ENCODE measurements around the gene VTI1A. TPM values are rescaled to one million over a fixed set of nuclear protein-coding genes. Genes with fewer than 3 reads are reported as not detected.
"Not testable (repeated sequence)": the region's sequence is repeated elsewhere in the genome, so short reads cannot be mapped to it uniquely, and the experiment has no call there.

The VTI1A gene
- total RNA-seq, 1 experiment from 2014 or later = 39.0 TPM

- DNase-seq (ENCODE audit: low read depth) = no peak
Measured at GRCh38 chr10:112588225-112588990, 141.4 kb downstream of the VTI1A start.

- DNase-seq (ENCODE audit: low read depth) = no peak
Measured at GRCh38 chr10:112589081-112589480, 142.1 kb downstream of the VTI1A start.

GRCh38 chr10:112590786-112591185 lies 143.8 kb downstream of the VTI1A start:
- not testable (repeated sequence) for DNase-seq (ENCODE audit: low read depth)

DNA sequence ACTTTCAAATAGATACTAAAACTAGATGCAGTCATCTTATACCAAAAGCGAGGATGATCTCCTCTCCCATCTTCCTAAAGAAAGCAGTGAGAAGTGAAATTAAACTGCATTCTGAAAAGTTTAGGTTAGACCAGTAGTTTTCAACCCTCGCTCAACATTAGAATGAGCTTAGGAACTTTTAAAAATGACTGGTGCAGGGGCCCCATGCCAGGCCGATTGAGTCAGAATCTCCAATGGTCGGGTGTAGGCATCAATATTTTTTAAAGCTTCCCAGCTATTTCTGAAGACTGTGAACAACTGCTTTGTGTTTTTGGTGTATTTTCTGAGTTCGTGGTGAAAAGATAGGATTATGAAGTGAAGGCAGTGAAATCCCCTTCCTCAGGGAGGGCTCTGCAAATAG lies 146.0 kb downstream of the VTI1A start:
- no peak for DNase-seq (ENCODE audit: low read depth)

GRCh38 chr10:112601214-112602090 lies 154.4 kb downstream of the VTI1A start:
- no peak for DNase-seq (ENCODE audit: low read depth)

GRCh38 chr10:112603062-112603461 lies 156.0 kb downstream of the VTI1A start:
- no peak for DNase-seq (ENCODE audit: low read depth)

DNA sequence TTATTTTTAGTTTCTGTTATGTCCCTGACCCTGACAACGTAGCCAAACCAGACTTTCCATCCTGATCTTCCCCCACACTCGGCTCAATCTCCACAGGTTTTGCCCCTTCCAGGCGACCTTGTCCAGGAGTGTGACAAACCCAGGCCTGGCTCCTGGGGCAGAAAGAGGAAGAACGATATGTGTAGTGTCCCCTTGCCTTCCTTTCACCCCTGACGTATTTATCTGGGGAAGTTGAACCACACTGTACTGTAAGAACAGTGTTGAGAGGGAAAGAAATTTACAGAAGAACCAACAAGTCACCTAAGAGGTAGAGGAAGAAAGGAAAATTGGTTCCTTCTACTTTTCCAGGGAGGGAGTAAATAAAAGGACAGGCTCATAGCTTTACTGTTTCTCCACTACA lies 158.0 kb downstream of the VTI1A start:
- no peak for DNase-seq (ENCODE audit: low read depth)

DNA sequence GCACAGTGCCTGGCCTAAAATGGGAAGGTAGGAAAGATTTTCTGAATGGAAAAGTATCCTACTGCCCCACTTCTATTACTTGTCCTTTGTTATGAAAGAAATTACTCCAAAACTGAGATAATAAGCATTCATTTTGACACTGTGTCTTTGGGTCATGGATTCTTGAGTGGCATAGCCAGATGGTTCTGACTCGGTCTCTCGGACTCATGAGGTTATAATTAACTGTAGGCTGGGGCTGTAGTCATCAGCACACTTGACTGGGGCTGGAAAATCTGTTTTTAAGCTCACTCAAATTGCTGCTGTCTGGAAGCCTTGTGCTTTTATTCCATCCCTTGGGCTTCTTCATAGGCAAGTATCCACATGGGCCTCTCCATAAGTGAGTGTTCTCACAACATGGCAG lies 160.5 kb downstream of the VTI1A start:
- DNase-seq (ENCODE audit: low read depth) = no peak

DNA sequence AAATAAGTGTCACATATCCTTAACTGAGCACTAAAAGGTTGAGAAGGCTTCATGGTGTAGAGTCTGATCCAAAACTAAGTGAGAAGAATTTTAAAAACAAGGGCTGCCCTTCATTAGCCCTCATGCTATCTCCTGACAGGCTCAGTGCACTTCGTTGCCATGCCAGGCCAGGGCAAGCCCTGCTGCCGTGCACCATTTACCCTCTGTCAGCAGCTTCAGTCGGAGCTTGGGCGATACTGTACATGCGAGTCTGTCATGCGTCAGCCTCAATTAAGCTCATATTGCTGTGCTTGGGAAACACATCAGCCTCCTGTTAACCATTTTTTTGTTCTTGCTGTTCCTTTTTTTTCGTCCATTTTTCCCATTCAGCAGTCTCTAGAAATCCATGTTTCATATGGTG lies 166.6 kb downstream of the VTI1A start:
- DNase-seq (ENCODE audit: low read depth) = no peak

DNA sequence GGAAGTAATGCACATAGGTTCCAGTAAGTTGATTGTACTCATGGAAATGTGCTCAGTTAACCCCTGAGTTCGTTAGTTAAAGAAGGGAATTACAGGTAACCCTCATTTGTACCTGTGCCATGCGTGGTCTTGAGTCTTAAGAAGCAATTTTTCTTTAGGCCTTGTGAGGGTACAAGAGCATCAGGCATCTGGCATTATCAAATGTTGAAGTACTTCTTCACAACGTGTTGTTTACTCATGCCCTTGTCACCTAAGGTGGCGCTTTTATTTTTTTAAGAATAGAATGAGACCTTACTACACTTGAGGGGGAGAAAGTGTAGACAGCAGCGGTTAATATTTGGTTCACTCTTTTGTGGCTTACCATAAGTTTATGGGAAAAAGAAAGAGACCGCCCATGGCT lies 167.1 kb downstream of the VTI1A start:
- no peak for DNase-seq (ENCODE audit: low read depth)

- no peak for DNase-seq (ENCODE audit: low read depth)
Measured at GRCh38 chr10:112614586-112614985, 167.6 kb downstream of the VTI1A start.

GRCh38 chr10:112615269-112615668 lies 168.3 kb downstream of the VTI1A start:
- no peak for DNase-seq (ENCODE audit: low read depth)

- DNase-seq (ENCODE audit: low read depth) = no peak
Measured at GRCh38 chr10:112616647-112617046, 169.6 kb downstream of the VTI1A start.

DNA sequence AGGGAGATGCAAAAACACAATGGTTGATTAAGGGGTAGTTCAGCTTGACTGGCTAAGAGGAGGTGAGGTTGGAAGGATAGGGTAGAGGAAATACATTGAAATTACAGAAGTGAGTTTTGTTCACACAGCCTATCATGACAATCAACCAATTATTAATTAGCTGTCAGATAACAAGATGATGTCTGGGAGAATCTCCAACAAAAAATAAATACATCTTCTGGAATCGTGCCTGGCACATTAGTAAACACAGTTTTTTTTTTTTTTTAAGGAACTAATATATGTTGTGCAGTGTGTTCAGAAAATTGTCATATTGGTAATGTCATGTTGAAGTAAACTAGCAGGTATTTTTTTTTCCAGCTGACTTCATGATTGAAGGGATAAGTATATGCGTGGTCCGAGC lies 171.8 kb downstream of the VTI1A start:
- DNase-seq (ENCODE audit: low read depth) = no peak

GRCh38 chr10:112619556-112619955 lies 172.5 kb downstream of the VTI1A start:
- DNase-seq (ENCODE audit: low read depth) = no peak

DNA sequence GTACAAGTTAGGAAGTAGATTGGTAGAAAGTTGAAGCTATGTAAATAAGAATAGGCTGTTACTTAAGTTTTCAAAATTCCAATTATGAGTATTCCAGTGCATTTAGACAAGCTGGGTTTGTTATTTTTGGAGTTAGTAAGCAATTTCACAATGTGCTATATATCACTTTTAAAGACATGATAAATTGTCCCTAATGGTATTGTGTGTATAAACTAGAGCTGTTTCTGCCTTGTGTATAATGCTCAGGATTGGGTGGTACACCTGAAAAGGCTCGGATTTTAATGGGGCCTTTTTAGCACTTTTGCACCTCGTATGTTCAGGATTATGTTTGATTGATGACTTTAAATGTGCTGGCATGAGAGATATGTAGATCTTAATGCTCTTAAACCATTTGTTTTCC lies 175.8 kb downstream of the VTI1A start:
- no peak for DNase-seq (ENCODE audit: low read depth)

- no peak for DNase-seq (ENCODE audit: low read depth)
Measured at GRCh38 chr10:112624546-112625048, 177.6 kb downstream of the VTI1A start.

DNA sequence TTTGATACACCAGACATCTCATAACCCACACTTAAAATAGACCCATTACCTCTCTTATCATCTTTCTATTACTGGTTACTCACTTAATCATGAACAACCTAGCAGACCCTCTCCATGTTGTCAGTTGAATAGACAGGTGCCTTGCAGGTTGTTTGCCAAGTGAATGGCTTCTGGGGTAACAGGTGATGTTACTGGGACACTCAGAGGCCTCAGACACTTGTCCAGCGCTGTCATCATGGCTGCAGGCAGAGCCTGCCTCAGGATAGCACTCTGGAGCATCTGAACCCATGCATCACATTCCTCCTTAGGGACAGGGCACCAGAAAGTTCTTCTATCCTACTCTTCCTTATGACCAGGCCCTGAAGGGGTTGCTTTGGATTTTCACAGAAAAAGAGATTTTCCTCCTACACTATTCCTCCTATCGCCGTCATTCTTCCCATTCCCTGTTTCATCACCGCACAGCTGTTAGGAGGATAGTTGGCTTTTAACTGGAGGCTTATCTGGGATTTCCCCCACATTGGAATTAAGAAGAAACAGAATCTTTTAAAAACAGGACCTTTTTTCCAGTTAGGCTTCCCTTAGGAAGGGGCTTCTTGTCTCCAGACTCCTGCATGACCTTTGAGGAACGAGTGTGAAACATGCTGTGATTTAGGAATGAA lies 182.1 kb downstream of the VTI1A start:
- no peak for DNase-seq (ENCODE audit: low read depth)

DNA sequence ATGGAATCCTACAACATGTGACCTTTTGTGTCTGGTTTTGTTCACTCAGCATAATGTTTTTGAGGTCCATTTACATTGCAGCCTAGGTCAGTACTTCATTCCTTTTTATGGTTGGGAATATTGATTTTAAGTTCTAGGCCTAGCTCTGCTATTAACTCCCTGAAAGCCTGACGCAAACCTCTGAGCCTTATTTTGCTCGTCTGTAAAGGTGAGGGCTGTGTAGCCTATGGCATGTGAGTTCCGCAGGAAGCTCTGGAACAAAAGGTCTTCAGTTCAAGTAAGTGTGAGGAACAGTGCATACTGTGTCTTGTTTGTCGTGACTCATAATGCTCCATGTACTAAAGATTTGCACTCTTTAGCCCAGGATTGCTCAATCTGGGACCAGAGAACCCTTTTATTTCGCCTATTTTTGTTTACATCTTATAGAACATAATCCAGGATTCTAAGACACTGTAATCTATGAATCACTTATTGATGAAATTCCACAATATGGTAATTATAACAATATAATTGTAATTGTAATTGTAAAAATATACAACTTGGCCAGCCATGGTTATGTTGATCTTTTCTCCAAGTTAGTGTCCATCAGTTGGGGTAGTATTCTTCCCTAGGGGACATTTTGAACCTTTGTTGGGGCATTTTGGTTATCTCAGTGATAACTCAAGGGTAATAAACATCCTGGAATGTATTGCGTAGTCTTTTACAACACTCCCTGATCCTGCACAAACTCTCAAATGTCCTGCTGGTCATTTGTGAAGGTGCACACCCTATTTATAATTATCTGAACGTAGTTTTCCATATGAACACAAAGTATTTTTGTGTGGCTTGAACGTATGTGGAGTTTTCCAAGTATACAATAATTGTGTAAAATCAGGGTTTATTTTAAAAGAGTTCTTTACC lies 184.7 kb downstream of the VTI1A start:
- no peak for DNase-seq (ENCODE audit: low read depth)

GRCh38 chr10:112634096-112634830 lies 187.2 kb downstream of the VTI1A start:
- DNase-seq (ENCODE audit: low read depth) = no peak
